ENCODE data around the gene SND1.

DNA sequence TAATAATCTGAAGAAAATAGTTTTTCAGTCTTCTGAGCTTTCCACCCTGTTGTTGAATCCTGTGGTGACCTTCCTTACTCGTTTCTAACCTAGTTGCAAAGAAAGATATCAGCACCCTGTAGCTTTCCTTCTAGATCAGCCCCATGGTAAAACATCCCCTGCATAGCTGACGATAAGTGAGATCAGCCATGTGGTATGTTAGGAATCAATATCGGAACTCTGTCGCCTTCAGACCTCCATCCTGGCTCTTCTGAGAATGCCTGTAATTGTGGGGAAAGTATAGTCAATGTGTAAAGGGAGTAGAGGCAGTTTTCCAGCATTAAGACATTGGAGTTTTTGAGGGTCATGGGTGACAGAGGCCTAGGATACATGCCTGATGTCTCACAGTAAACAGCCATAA, 227.4 kb downstream of the SND1 start:
- no peak for TF ChIP-seq POLR2A (IDR thresholded peaks at IDR 0.05)
- TF ChIP-seq, protein P1, sequence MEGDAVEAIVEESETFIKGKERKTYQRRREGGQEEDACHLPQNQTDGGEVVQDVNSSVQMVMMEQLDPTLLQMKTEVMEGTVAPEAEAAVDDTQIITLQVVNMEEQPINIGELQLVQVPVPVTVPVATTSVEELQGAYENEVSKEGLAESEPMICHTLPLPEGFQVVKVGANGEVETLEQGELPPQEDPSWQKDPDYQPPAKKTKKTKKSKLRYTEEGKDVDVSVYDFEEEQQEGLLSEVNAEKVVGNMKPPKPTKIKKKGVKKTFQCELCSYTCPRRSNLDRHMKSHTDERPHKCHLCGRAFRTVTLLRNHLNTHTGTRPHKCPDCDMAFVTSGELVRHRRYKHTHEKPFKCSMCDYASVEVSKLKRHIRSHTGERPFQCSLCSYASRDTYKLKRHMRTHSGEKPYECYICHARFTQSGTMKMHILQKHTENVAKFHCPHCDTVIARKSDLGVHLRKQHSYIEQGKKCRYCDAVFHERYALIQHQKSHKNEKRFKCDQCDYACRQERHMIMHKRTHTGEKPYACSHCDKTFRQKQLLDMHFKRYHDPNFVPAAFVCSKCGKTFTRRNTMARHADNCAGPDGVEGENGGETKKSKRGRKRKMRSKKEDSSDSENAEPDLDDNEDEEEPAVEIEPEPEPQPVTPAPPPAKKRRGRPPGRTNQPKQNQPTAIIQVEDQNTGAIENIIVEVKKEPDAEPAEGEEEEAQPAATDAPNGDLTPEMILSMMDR (IDR thresholded peaks at IDR 0.05), result no peak
